ENCODE results near the gene PPT1.

GRCh38 chr1:40096977-40097782 is at the start of gene PPT1:
- TF ChIP-seq CTCF (IDR thresholded peaks at IDR 0.05 in 8 of 11, conservative IDR thresholded peaks at IDR 0.05 in 3 of 11) = peak in 4 of 11 experiments; percentile 14 to 42 (median 22)
- TF ChIP-seq POLR2AphosphoS5 (IDR thresholded peaks at IDR 0.05) = peak; percentile 81 to 93 (median 88)

Measured in spleen (tissue), 7 donors.